GM12878 (cell line): ENCODE data around the gene PPP1R13B.

Experiments used
- ATF2 ChIP-seq: IDR thresholded peaks from 2 replicates; pipeline ENCODE4 v1.6.1; 2012; ENCODE audit warnings: low read length, inconsistent platforms
- FOS ChIP-seq: IDR thresholded peaks from 3 replicates; pipeline ENCODE4 v1.6.1; 2011; ENCODE audit warnings: borderline replicate concordance; ENCODE audit not compliant: insufficient read length; ENCODE audit errors: extremely low read depth
- JUND ChIP-seq: IDR thresholded peaks from 2 replicates; pipeline ENCODE4 v1.6.1; 2012; ENCODE audit warnings: low read depth, mild to moderate bottlenecking, low read length, improper control_type of control experiment, moderate library complexity
- NFYB ChIP-seq: IDR thresholded peaks from 2 replicates; pipeline ENCODE4 v1.6.1; 2011; ENCODE audit warnings: low read depth, mild to moderate bottlenecking, low read length, improper control_type of control experiment, moderate library complexity; ENCODE audit not compliant: insufficient read depth
- POLR2A ChIP-seq: IDR thresholded peaks from 2 replicates; pipeline ENCODE4 v1.6.1; 2011; ENCODE audit warnings: low read depth, mild to moderate bottlenecking, low read length

DNA sequence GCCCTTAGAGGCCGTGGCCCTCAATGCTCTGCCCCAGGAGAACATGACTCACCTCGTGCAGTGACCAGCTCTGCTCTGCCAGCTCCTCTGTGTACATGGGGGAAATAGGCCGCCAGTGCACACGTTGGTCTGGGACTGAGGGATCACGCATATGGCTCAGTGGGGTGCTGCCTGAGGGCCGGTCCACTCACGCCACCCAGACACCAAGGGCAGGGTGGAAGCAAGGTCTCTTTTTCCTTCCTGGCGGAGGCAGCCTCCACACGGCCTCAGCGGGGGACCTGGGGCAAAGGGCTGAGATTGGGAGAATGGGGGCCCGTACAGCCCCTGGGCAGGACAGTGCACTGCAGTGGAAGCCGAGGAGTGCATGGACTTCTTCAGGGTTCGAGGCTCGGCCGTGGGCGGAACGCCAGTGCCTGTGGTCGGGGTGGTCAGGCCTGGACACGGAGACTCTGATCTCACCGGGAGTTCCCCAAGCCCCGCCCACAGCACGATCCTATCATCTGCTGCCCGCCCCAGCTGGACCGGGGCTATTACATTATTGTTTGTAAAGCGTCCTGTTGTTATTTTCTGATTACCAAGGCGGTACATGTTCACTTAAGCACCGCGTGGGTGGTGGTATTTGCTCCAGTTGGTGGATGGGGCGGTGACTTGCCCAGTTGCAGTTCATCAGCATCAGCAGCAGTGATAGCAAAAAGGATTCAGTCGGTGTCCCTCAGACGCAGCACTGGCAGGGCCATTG lies 42.1 kb upstream of the PPP1R13B start:
- TF ChIP-seq POLR2A = no peak
- TF ChIP-seq ATF2 = no peak
- no peak for TF ChIP-seq FOS
- no peak for TF ChIP-seq NFYB
- no peak for TF ChIP-seq JUND
